HG02970 (cell line): ENCODE results near the gene ALDH16A1.

Experiments
- ATAC-seq: cut with Tn5 transposase; IDR thresholded peaks from one replicate; pipeline ENCODE4 v1.9.1; 2021; ENCODE audit warnings: mild to moderate bottlenecking, moderate library complexity, moderate number of reproducible peaks; ENCODE audit not compliant: unreplicated experiment, low FRiP score

ALDH16A1 gene

GRCh38 chr19:49423071-49423984 is 29.7 kb upstream of the ALDH16A1 start, which contains the start of gene PTH2:
Gene PTH2 (minus strand): TSS chr19:49423441. CDS start chr19:49423339, 102 bp downstream.
- ATAC-seq, result no peak

- no peak for ATAC-seq
Observed at GRCh38 chr19:49423985-49424303, 29.1 kb upstream of the ALDH16A1 start.

GRCh38 chr19:49425178-49425577 is 27.8 kb upstream of the ALDH16A1 start, which contains the start of gene GFY:
Gene GFY (plus strand): TSS chr19:49425388. CDS start chr19:49426431, 1,043 bp downstream.
- ATAC-seq, result no peak

GRCh38 chr19:49425922-49426592 is 27.0 kb upstream of the ALDH16A1 start:
- no peak for ATAC-seq

- no peak for ATAC-seq
Observed at GRCh38 chr19:49427339-49427738, 25.7 kb upstream of the ALDH16A1 start.

- ATAC-seq, result no peak
Observed at GRCh38 chr19:49427855-49428546, 25.0 kb upstream of the ALDH16A1 start.

GRCh38 chr19:49428547-49429451 is 24.2 kb upstream of the ALDH16A1 start:
- no peak for ATAC-seq

- no peak for ATAC-seq
Observed at GRCh38 chr19:49430172-49430677, 22.8 kb upstream of the ALDH16A1 start.

- ATAC-seq, result no peak
Observed at GRCh38 chr19:49430678-49431329, 22.2 kb upstream of the ALDH16A1 start.

- ATAC-seq, result no peak
Observed at GRCh38 chr19:49431330-49431749, 21.7 kb upstream of the ALDH16A1 start.

- no peak for ATAC-seq
Observed at GRCh38 chr19:49432141-49433073, 20.6 kb upstream of the ALDH16A1 start.

GRCh38 chr19:49433240-49433901 is 19.7 kb upstream of the ALDH16A1 start:
- ATAC-seq, result no peak

GRCh38 chr19:49434907-49435583 is 18.0 kb upstream of the ALDH16A1 start:
- ATAC-seq, result no peak

- no peak for ATAC-seq
Observed at GRCh38 chr19:49435670-49436069, 17.4 kb upstream of the ALDH16A1 start.

- no peak for ATAC-seq
Observed at GRCh38 chr19:49436381-49437017, 16.5 kb upstream of the ALDH16A1 start.

GRCh38 chr19:49437231-49437630 is 15.8 kb upstream of the ALDH16A1 start:
- no peak for ATAC-seq

- no peak for ATAC-seq
Observed at GRCh38 chr19:49438261-49438660, 14.8 kb upstream of the ALDH16A1 start.
